ENCODE results near the gene SART1. TPM values are rescaled to one million over a fixed set of nuclear protein-coding genes. Genes with fewer than 3 reads are reported as not detected.

The SART1 gene
- total RNA-seq, 1 donor: 22.4 TPM

DNA sequence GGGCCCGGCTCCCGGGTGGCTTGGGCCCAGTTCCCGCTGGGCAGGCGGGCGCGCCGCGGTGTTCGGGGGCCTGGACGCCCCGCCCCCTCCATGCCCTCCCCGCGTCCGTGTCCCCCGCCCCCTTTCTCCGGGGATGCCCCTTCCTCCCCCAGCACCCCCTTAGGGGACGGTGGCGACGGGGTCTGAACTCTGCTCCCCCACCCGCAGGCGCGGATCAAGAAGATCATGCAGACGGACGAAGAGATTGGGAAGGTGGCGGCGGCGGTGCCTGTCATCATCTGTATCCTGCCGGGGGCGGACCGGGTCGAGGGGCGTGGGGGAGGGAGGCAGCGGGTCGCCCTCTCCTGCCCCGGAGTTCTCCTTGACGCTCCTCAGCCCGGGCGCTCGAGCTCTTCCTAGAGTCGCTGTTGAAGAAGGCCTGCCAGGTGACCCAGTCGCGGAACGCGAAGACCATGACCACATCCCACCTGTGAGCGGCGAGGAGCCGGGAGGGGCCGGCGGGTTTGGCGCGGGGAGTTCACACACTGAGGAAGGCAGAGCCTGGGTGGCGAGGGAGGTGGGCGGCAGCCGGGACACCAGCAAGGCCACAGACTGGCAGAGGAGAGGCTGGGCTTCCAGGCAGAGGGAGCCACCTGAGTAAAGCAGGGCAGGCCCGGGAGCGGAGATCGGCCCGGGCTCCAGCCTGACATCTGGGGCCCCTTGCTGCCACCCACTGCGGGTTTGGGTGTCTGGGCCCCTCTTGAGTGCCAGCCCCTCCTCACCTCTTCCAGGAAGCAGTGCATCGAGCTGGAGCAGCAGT is 41.8 kb upstream of the SART1 start:
- Histone ChIP-seq H3K79me2 (ENCODE audit: insufficient read depth, low read length) (peaks cover 69% of the 10 kb centered on the region), H3K4me1 (ENCODE audit: insufficient read depth, low read length) (peaks cover 50% of the 10 kb centered on the region), H3K27ac (ENCODE audit: low read depth, low read length) (peak overlapping the region; percentile 63), H4K20me1 (ENCODE audit: insufficient read depth, low read length) (peaks cover 6% of the 10 kb centered on the region), H3K27me3 (ENCODE audit: insufficient read depth, low read length) (no peaks in the 10 kb centered on the region), H3K4me3 (ENCODE audit: insufficient read depth, low read length) (peak overlapping the region; percentile 92), H3K4me2 (ENCODE audit: insufficient read depth, low read length) (peak overlapping the region; percentile 94), H3K36me3 (ENCODE audit: insufficient read depth, low read length) (peaks cover 41% of the 10 kb centered on the region), H3K9me3 (ENCODE audit: low read depth, low read length) (no peaks in the 10 kb centered on the region), H2AFZ (ENCODE audit: low read length) (no peak overlapping the region)
- peak; percentile 91 for DNase-seq (ENCODE audit: insufficient read length, low spot score, missing footprints)
- TF ChIP-seq, protein P1, sequence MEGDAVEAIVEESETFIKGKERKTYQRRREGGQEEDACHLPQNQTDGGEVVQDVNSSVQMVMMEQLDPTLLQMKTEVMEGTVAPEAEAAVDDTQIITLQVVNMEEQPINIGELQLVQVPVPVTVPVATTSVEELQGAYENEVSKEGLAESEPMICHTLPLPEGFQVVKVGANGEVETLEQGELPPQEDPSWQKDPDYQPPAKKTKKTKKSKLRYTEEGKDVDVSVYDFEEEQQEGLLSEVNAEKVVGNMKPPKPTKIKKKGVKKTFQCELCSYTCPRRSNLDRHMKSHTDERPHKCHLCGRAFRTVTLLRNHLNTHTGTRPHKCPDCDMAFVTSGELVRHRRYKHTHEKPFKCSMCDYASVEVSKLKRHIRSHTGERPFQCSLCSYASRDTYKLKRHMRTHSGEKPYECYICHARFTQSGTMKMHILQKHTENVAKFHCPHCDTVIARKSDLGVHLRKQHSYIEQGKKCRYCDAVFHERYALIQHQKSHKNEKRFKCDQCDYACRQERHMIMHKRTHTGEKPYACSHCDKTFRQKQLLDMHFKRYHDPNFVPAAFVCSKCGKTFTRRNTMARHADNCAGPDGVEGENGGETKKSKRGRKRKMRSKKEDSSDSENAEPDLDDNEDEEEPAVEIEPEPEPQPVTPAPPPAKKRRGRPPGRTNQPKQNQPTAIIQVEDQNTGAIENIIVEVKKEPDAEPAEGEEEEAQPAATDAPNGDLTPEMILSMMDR (IDR thresholded peaks at IDR 0.05; ENCODE audit: extremely low read depth, low read depth, low read length): no peak

DNA sequence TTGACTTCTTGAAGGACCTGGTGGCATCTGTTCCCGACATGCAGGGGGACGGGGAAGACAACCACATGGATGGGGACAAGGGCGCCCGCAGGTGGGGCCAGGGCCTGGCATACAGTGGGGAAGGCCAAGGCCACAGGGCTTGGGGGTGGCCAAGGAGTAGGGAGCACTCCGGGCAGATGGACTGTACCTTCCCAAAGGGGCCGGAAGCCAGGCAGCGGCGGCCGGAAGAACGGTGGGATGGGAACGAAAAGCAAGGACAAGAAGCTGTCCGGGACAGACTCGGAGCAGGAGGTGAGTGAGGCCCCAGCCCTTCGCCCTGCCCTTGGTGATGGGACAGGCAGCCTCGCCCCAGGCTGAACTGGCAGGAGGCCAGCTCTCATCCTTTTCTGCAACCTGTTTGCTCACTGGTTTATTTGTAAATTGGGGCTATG is 41.1 kb upstream of the SART1 start:
- H3K27me3 ChIP-seq (ENCODE audit: insufficient read depth, low read length): no peaks in the 10 kb centered on the region
- H3K79me2 ChIP-seq (ENCODE audit: insufficient read depth, low read length): peaks cover 66% of the 10 kb centered on the region
- peaks cover 6% of the 10 kb centered on the region for H4K20me1 ChIP-seq (ENCODE audit: insufficient read depth, low read length)
- H3K4me2 ChIP-seq (ENCODE audit: insufficient read depth, low read length): peak overlapping the region; percentile 94
- peak overlapping the region; percentile 35 for H2AFZ ChIP-seq (ENCODE audit: low read length)
- H3K36me3 ChIP-seq (ENCODE audit: insufficient read depth, low read length): peaks cover 45% of the 10 kb centered on the region
- TF ChIP-seq, protein P1 (IDR thresholded peaks at IDR 0.05; ENCODE audit: extremely low read depth, low read depth, low read length): no peak
- H3K4me3 ChIP-seq (ENCODE audit: insufficient read depth, low read length): peak overlapping the region; percentile 92
- no peaks in the 10 kb centered on the region for H3K9me3 ChIP-seq (ENCODE audit: low read depth, low read length)
- DNase-seq (ENCODE audit: insufficient read length, low spot score, missing footprints): peak; percentile 76
- peak overlapping the region; percentile 63 for H3K27ac ChIP-seq (ENCODE audit: low read depth, low read length)
- peaks cover 44% of the 10 kb centered on the region for H3K4me1 ChIP-seq (ENCODE audit: insufficient read depth, low read length)

DNA sequence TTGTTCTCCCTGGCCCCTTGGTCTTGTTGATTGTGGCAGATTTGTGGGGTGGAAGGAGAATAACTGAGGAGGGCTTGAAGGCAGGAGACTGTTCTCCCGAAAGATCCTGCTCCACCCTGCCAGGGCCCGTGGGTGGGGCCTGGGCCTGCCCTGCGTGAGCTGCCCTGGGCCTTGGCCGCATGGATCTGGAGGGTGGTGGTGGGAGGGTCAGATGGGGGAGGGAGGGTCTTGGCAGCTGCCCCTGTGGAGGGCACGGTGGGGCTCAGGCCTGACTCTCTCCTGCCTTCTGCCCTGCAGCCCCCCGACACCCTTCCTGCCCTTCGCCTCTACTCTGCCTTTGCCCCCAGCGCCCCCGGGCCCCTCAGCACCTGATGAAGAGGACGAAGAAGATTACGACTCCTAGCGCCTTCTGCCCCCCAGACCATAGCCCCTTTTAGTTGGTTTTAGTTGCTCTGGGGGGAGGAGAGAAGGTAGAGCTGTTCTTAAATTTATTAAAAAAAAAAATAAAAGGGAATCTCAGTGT is 40.4 kb upstream of the SART1 start:
- DNase-seq (ENCODE audit: insufficient read length, low spot score, missing footprints): peak; percentile 82
- H2AFZ ChIP-seq (ENCODE audit: low read length): no peak overlapping the region
- peaks cover 6% of the 10 kb centered on the region for H4K20me1 ChIP-seq (ENCODE audit: insufficient read depth, low read length)
- peaks cover 38% of the 10 kb centered on the region for H3K4me1 ChIP-seq (ENCODE audit: insufficient read depth, low read length)
- H3K27ac ChIP-seq (ENCODE audit: low read depth, low read length): peak overlapping the region; percentile 11
- H3K4me3 ChIP-seq (ENCODE audit: insufficient read depth, low read length): peak overlapping the region; percentile 92
- no peaks in the 10 kb centered on the region for H3K9me3 ChIP-seq (ENCODE audit: low read depth, low read length)
- peaks cover 45% of the 10 kb centered on the region for H3K36me3 ChIP-seq (ENCODE audit: insufficient read depth, low read length)
- peak overlapping the region; percentile 94 for H3K4me2 ChIP-seq (ENCODE audit: insufficient read depth, low read length)
- H3K79me2 ChIP-seq (ENCODE audit: insufficient read depth, low read length): peaks cover 66% of the 10 kb centered on the region
- TF ChIP-seq, protein P1 (IDR thresholded peaks at IDR 0.05; ENCODE audit: extremely low read depth, low read depth, low read length): no peak
- H3K27me3 ChIP-seq (ENCODE audit: insufficient read depth, low read length): no peaks in the 10 kb centered on the region

DNA sequence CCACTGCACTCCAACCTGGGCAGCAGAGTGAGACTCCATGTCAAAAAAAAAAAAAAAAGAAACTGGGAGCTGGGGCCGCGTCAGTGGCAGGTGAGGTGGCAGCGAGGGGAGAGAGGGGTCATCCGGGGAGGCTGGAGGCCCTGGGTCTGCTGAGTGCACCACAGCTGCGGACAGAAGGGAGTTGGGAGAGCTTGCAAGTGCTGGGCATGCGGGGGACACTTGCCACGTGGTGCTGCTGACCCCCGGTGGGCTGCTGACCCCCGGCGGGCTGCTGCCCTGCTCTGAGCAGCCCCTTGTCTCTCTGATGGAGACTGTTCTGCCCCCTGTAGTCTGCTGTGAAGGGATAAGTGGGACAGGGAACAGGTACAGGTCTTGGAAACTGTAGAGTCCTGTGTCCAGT is 39.7 kb upstream of the SART1 start:
- Histone ChIP-seq H3K4me2 (ENCODE audit: insufficient read depth, low read length) (no peak overlapping the region), H2AFZ (ENCODE audit: low read length) (no peak overlapping the region), H3K9me3 (ENCODE audit: low read depth, low read length) (no peaks in the 10 kb centered on the region), H3K27ac (ENCODE audit: low read depth, low read length) (no peak overlapping the region), H3K27me3 (ENCODE audit: insufficient read depth, low read length) (no peaks in the 10 kb centered on the region), H3K4me1 (ENCODE audit: insufficient read depth, low read length) (peaks cover 30% of the 10 kb centered on the region), H3K79me2 (ENCODE audit: insufficient read depth, low read length) (peaks cover 61% of the 10 kb centered on the region), H4K20me1 (ENCODE audit: insufficient read depth, low read length) (peaks cover 6% of the 10 kb centered on the region), H3K4me3 (ENCODE audit: insufficient read depth, low read length) (no peak overlapping the region), H3K36me3 (ENCODE audit: insufficient read depth, low read length) (peaks cover 45% of the 10 kb centered on the region)
- no peak for DNase-seq (ENCODE audit: insufficient read length, low spot score, missing footprints)
- TF ChIP-seq, protein P1 (IDR thresholded peaks at IDR 0.05; ENCODE audit: extremely low read depth, low read depth, low read length): no peak
